Daoy (cell line): ENCODE measurements around the gene KIF17. TPM values are rescaled to one million over a fixed set of nuclear protein-coding genes. Genes with fewer than 3 reads are reported as not detected.

Source experiments
- DNase-seq: peaks from one replicate; pipeline ENCODE4 v3.0.0-alpha.2; 2015; ENCODE audit warnings: low read depth
- total RNA-seq: library from RNA; depleted of rRNA; stranded (reverse); fragments of >200 nt; shearing (Covaris generic); gene quantifications from 2 replicates; pipeline ENCODE4 v1.2.3, GENCODE V29; 2014

KIF17 gene
- total RNA-seq, 1 experiment from 2014 or later, result 0.06 TPM

- peak; percentile 99 for DNase-seq
These were observed 56.3 kb downstream of the KIF17 start, which contains the start of gene DDOST for GRCh38 chr1:20661207-20662109. TSS of gene DDOST (minus strand) at chr1:20661369. CDS start at chr1:20661350, 19 bp downstream.

- DNase-seq, result no peak
These were observed 57.0 kb downstream of the KIF17 start for GRCh38 chr1:20660847-20661206.

GRCh38 chr1:20660363-20660762 lies 57.4 kb downstream of the KIF17 start:
- DNase-seq, result no peak

- DNase-seq, result no peak
These were observed 59.5 kb downstream of the KIF17 start for GRCh38 chr1:20658166-20658915.

- no peak for DNase-seq
These were observed 60.8 kb downstream of the KIF17 start for GRCh38 chr1:20657024-20657423.

GRCh38 chr1:20654104-20654690 lies 63.6 kb downstream of the KIF17 start:
- no peak for DNase-seq

GRCh38 chr1:20652300-20652699 lies 65.5 kb downstream of the KIF17 start:
- DNase-seq, result no peak

- no peak for DNase-seq
These were observed 68.9 kb downstream of the KIF17 start for GRCh38 chr1:20648946-20649345.

GRCh38 chr1:20648438-20648837 lies 69.4 kb downstream of the KIF17 start:
- DNase-seq, result no peak

- DNase-seq, result no peak
These were observed 72.4 kb downstream of the KIF17 start for GRCh38 chr1:20645414-20645813.

GRCh38 chr1:20644416-20644815 lies 73.4 kb downstream of the KIF17 start:
- no peak for DNase-seq

- DNase-seq, result no peak
These were observed 74.7 kb downstream of the KIF17 start for GRCh38 chr1:20643080-20643479.

- DNase-seq, result no peak
These were observed 75.8 kb downstream of the KIF17 start for GRCh38 chr1:20641975-20642374.

GRCh38 chr1:20640183-20640597 lies 77.6 kb downstream of the KIF17 start:
- peak; percentile 52 for DNase-seq

- DNase-seq, result peak; percentile 39
These were observed 80.9 kb downstream of the KIF17 start for GRCh38 chr1:20636785-20637347.

GRCh38 chr1:20634594-20635084 lies 83.2 kb downstream of the KIF17 start:
- peak; percentile 80 for DNase-seq

- no peak for DNase-seq
These were observed 83.7 kb downstream of the KIF17 start for GRCh38 chr1:20634065-20634593.

GRCh38 chr1:20633190-20634064 lies 84.4 kb downstream of the KIF17 start, which contains the start of gene PINK1:
TSS of gene PINK1 (plus strand) at chr1:20633458. CDS start at chr1:20633549, 91 bp downstream.
- DNase-seq, result peak; percentile 81

GRCh38 chr1:20632386-20632785 lies 85.4 kb downstream of the KIF17 start:
- DNase-seq, result no peak

GRCh38 chr1:20630729-20631128 lies 87.1 kb downstream of the KIF17 start:
- DNase-seq, result no peak
